GM18870 (cell line): ENCODE measurements around the gene TANK.
A peak's percentile ranks its signal among the peaks of the same experiment; 100 is the strongest.
"Not testable (repeated sequence)": the region's sequence is repeated elsewhere in the genome, so short reads cannot be mapped to it uniquely, and the experiment has no call there.

Experiments used
- ATAC-seq: cut with Tn5 transposase; IDR thresholded peaks from one replicate; pipeline ENCODE4 v1.9.1; 2021; ENCODE audit warnings: moderate library complexity; ENCODE audit not compliant: unreplicated experiment

TANK gene

GRCh38 chr2:161160226-161161073 lies at the start of gene TANK:
TSS of gene TANK (plus strand) at chr2:161160428. CDS start at chr2:161179663, 19,235 bp downstream.
- ATAC-seq: peak; percentile 76

GRCh38 chr2:161111531-161111930 lies 48.7 kb upstream of the TANK start:
- no peak for ATAC-seq

- no peak for ATAC-seq
Measured at GRCh38 chr2:161112908-161113307, 47.3 kb upstream of the TANK start.

GRCh38 chr2:161113693-161114575 lies 46.3 kb upstream of the TANK start:
- ATAC-seq: no peak

GRCh38 chr2:161115205-161115604 lies 45.0 kb upstream of the TANK start:
- no peak for ATAC-seq

- ATAC-seq: no peak
Measured at GRCh38 chr2:161115605-161116380, 44.4 kb upstream of the TANK start.

GRCh38 chr2:161116509-161116908 lies 43.7 kb upstream of the TANK start:
- no peak for ATAC-seq

- no peak for ATAC-seq
Measured at GRCh38 chr2:161117506-161117905, 42.7 kb upstream of the TANK start.

GRCh38 chr2:161118722-161119121 lies 41.5 kb upstream of the TANK start:
- ATAC-seq: no peak

GRCh38 chr2:161119483-161119882 lies 40.7 kb upstream of the TANK start:
- no peak for ATAC-seq

GRCh38 chr2:161120775-161121174 lies 39.5 kb upstream of the TANK start:
- no peak for ATAC-seq

- ATAC-seq: no peak
Measured at GRCh38 chr2:161121622-161122021, 38.6 kb upstream of the TANK start.

- ATAC-seq: peak; percentile 64
Measured at GRCh38 chr2:161122772-161123530, 37.3 kb upstream of the TANK start.

GRCh38 chr2:161123531-161124030 lies 36.6 kb upstream of the TANK start:
- ATAC-seq: no peak

GRCh38 chr2:161124201-161124600 lies 36.0 kb upstream of the TANK start:
- ATAC-seq: peak; percentile 38

- ATAC-seq: no peak
Measured at GRCh38 chr2:161128885-161129284, 31.3 kb upstream of the TANK start.

GRCh38 chr2:161130354-161130753 lies 29.9 kb upstream of the TANK start:
- no peak for ATAC-seq

- no peak for ATAC-seq
Measured at GRCh38 chr2:161131074-161131680, 29.1 kb upstream of the TANK start.

GRCh38 chr2:161131804-161132203 lies 28.4 kb upstream of the TANK start:
- no peak for ATAC-seq

GRCh38 chr2:161132384-161132783 lies 27.8 kb upstream of the TANK start:
- ATAC-seq: not testable (repeated sequence)
